Esophagus muscularis mucosa (tissue), 4 donors: ENCODE measurements around the gene MRPL50.

Experiments
- CTCF ChIP-seq, 3 experiments: fragments of 200-600 bp in 2 of 3; fragments of 450-650 bp in 1 of 3; sonication (generic) in 2 of 3; IDR thresholded peaks; one replicate each; pipeline ENCODE4 v1.5.1; 2017 to 2019; ENCODE audit warnings: antibody characterized with exemption in 3 of 3, mild to moderate bottlenecking in 2 of 3, moderate library complexity in 1 of 3
- EP300 ChIP-seq: sonication (generic); formaldehyde crosslinking; IDR thresholded peaks from one replicate; pipeline ENCODE4 v1.6.1; 2017; ENCODE audit warnings: antibody characterized with exemption
- POLR2A ChIP-seq: fragments of 450-650 bp; IDR thresholded peaks from one replicate; pipeline ENCODE4 v1.6.1; 2017; ENCODE audit warnings: antibody characterized with exemption, moderate library complexity, mild to moderate bottlenecking, low read depth
- POLR2AphosphoS5 ChIP-seq, 2 donors: sonication (generic); formaldehyde crosslinking; IDR thresholded peaks; one replicate each; pipeline ENCODE4 v1.6.1; 2017; ENCODE audit warnings: antibody characterized with exemption in 2 of 2

DNA sequence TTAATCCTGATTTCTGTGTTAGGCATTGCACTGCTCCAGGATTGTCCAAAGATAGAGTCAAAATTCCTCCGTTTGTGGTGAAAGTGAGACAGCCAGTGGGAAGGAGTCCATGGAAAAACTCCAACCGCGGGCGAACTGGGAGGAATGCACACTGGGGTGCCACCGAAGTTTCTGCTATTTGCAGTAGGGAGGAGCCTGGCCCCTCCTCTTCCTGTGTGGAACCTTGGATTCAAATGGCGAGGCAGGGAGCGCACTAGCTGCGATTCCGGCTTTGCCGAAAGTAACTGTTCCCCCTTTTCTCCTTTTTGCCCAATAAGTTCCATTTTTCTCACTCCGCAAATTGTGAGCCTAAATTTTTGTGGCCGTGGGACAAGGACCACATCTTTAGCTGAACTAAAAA, 22.9 kb downstream of the MRPL50 start:
- TF ChIP-seq CTCF (IDR thresholded peaks at IDR 0.05) (no peak), EP300 (no peak), POLR2AphosphoS5 (IDR thresholded peaks at IDR 0.05) (no peak), POLR2A (no peak)
